H1 (cell line): ENCODE measurements around the gene ARRB1. TPM values are rescaled to one million over a fixed set of nuclear protein-coding genes. Genes with fewer than 3 reads are reported as not detected.

Experiments
- CTCF ChIA-PET: fragments of 300-600 bp; sonication (Branson Sonifier 250); formaldehyde crosslinking; loops from one replicate; lab custom pipeline; 2021; ENCODE audit not compliant: partially characterized antibody; lab: Charles Lee
- POLR2A ChIA-PET: fragments of 300-600 bp; sonication (Branson Sonifier 250); formaldehyde crosslinking; loops from one replicate; lab custom pipeline; 2021; ENCODE audit warnings: inconsistent platforms; ENCODE audit not compliant: partially characterized antibody; lab: Charles Lee
- DNase-seq, 2 experiments: peaks; one replicate each; pipeline versions ENCODE4 v3.0.0 to v3.0.0-alpha.2; 2010 to 2022; ENCODE audit warnings: low spot score in 2 of 2, low read depth in 1 of 2, mixed read lengths in 1 of 2
- FAIRE-seq: peaks from 2 replicates; lab custom pipeline; 2011; peaks lifted over from hg19 to GRCh38; lab: Jason Lieb, UNC
- H2AFZ ChIP-seq: 2 replicates; pipeline ENCODE4 v1.8.1; 2012; ENCODE audit warnings: low read length, inconsistent platforms
- H2AK5ac ChIP-seq: 2 replicates; pipeline ENCODE4 v1.6.1; 2013; ENCODE audit warnings: low read depth, low read length
- H2BK120ac ChIP-seq: replicated peaks from 2 replicates; pipeline ENCODE3; 2013; ENCODE audit warnings: low read depth, low read length, inconsistent platforms
- H2BK12ac ChIP-seq: 2 replicates; pipeline ENCODE4 v1.6.1; 2013; ENCODE audit warnings: low read depth, low read length
- H2BK15ac ChIP-seq: 2 replicates; pipeline ENCODE4 v1.6.1; 2013; ENCODE audit warnings: low read length
- H2BK20ac ChIP-seq: 2 replicates; pipeline ENCODE4 v1.6.1; 2013; ENCODE audit warnings: low read length
- H2BK5ac ChIP-seq: 2 replicates; pipeline ENCODE4 v1.6.1; 2013; ENCODE audit warnings: low read depth, low read length
- H3K14ac ChIP-seq: 2 replicates; pipeline ENCODE4 v1.6.1; 2013; ENCODE audit warnings: inconsistent platforms; ENCODE audit not compliant: insufficient read length
- H3K18ac ChIP-seq: 2 replicates; pipeline ENCODE4 v1.6.1; 2013; ENCODE audit warnings: low read length; ENCODE audit errors: extremely low read depth
- H3K23ac ChIP-seq: 2 replicates; pipeline ENCODE4 v1.6.1; 2013; ENCODE audit warnings: inconsistent platforms; ENCODE audit not compliant: insufficient read length
- H3K23me2 ChIP-seq: 2 replicates; pipeline ENCODE4 v1.6.1; 2013; ENCODE audit warnings: low read depth, low read length
- H3K27ac ChIP-seq: 2 replicates; pipeline ENCODE4 v1.6.1; 2011; ENCODE audit warnings: low read depth, low read length, inconsistent platforms
- H3K27me3 ChIP-seq, 4 experiments: replicated peaks in 1 of 4; 1 replicate in 1 of 4; 2 replicates in 3 of 4; pipeline versions ENCODE4 v1.6.1 to v1.8.1; 2011 to 2013; ENCODE audit warnings: low read length in 3 of 4, mild to moderate bottlenecking in 3 of 4, inconsistent platforms in 2 of 4, mixed read lengths in 2 of 4, moderate library complexity in 1 of 4; ENCODE audit not compliant: control insufficient read depth in 3 of 4, insufficient read depth in 3 of 4; ENCODE audit errors: extremely low read depth in 1 of 4
- H3K36me3 ChIP-seq, 4 experiments: 2 replicates each; pipeline versions ENCODE4 v1.6.1 to v1.8.1; 2011 to 2013; ENCODE audit warnings: mild to moderate bottlenecking in 4 of 4, low read length in 3 of 4, moderate library complexity in 2 of 4, control low read depth in 1 of 4, inconsistent platforms in 1 of 4; ENCODE audit not compliant: insufficient read depth in 4 of 4, control insufficient read depth in 2 of 4
- H3K4ac ChIP-seq: replicated peaks from 2 replicates; pipeline ENCODE3; 2013; ENCODE audit warnings: low read length, low read depth, mixed read lengths, inconsistent platforms; ENCODE audit not compliant: insufficient read length
- H3K4me1 ChIP-seq, 4 experiments: replicated peaks in 1 of 4; 1 replicate in 1 of 4; 2 replicates in 3 of 4; pipeline versions ENCODE4 v1.6.1 to v1.8.1; 2011 to 2013; ENCODE audit warnings: low read length in 3 of 4, inconsistent platforms in 2 of 4, mixed read lengths in 1 of 4; ENCODE audit not compliant: insufficient read depth in 4 of 4, control insufficient read depth in 3 of 4
- H3K4me2 ChIP-seq, 2 experiments: 2 replicates each; pipeline versions ENCODE4 v1.6.1 to v1.8.1; 2011 to 2013; ENCODE audit warnings: low read depth in 2 of 2, low read length in 2 of 2, control low read depth in 1 of 2, inconsistent platforms in 1 of 2, mild to moderate bottlenecking in 1 of 2; ENCODE audit not compliant: insufficient read depth in 1 of 2
- H3K4me3 ChIP-seq, 4 experiments: fragments of 200-600, 300-600 bp in 1 of 4; sonication (generic), shearing (Covaris generic), sonication (Bioruptor Twin) in 1 of 4; 2 replicates each; pipeline versions ENCODE4 v1.5.1 to v1.8.1; 2011 to 2016; ENCODE audit warnings: low read length in 4 of 4, low read depth in 3 of 4, control low read depth in 2 of 4, inconsistent platforms in 2 of 4, mild to moderate bottlenecking in 2 of 4, mixed read lengths in 1 of 4, moderate library complexity in 1 of 4; ENCODE audit not compliant: insufficient read depth in 2 of 4; ENCODE audit errors: extremely low read depth in 1 of 4
- H3K56ac ChIP-seq: replicated peaks from 2 replicates; pipeline ENCODE3; 2013; ENCODE audit warnings: low read depth, mild to moderate bottlenecking, mixed read lengths, low read length, inconsistent platforms; ENCODE audit not compliant: insufficient read length
- H3K79me1 ChIP-seq: 2 replicates; pipeline ENCODE4 v1.6.1; 2013; ENCODE audit warnings: low read depth, low read length, control low read depth
- H3K79me2 ChIP-seq, 2 experiments: 2 replicates each; pipeline versions ENCODE4 v1.6.1 to v1.8.1; 2012 to 2013; ENCODE audit warnings: low read length in 2 of 2, mild to moderate bottlenecking in 2 of 2, inconsistent platforms in 1 of 2; ENCODE audit not compliant: insufficient read depth in 2 of 2, control insufficient read depth in 1 of 2
- H3K9ac ChIP-seq, 4 experiments: replicated peaks in 1 of 4; 1 replicate in 1 of 4; 2 replicates in 3 of 4; pipeline versions ENCODE4 v1.6.1 to v1.8.1; 2011 to 2013; ENCODE audit warnings: low read depth in 3 of 4, low read length in 3 of 4, control low read depth in 2 of 4, mild to moderate bottlenecking in 2 of 4, moderate library complexity in 2 of 4, inconsistent platforms in 1 of 4; ENCODE audit errors: extremely low read depth in 1 of 4
- H3K9me3 ChIP-seq, 2 experiments: 2 replicates each; pipeline versions ENCODE4 v1.6.1 to v1.8.1; 2012 to 2013; ENCODE audit warnings: mild to moderate bottlenecking in 2 of 2, moderate library complexity in 2 of 2, control low read depth in 1 of 2, inconsistent platforms in 1 of 2, low read depth in 1 of 2, low read length in 1 of 2, mixed read lengths in 1 of 2; ENCODE audit not compliant: insufficient read depth in 2 of 2
- H4K20me1 ChIP-seq, 2 experiments: replicated peaks in 1 of 2; 2 replicates each; pipeline versions ENCODE3 to v1.8.1; 2011 to 2013; ENCODE audit warnings: inconsistent platforms in 2 of 2, low read length in 2 of 2, mild to moderate bottlenecking in 1 of 2; ENCODE audit not compliant: insufficient read depth in 2 of 2, control insufficient read depth in 1 of 2
- H4K5ac ChIP-seq: 2 replicates; pipeline ENCODE4 v1.6.1; 2013; ENCODE audit warnings: low read length, low read depth, mixed read lengths, inconsistent platforms; ENCODE audit not compliant: insufficient read length
- H4K8ac ChIP-seq: 2 replicates; pipeline ENCODE4 v1.8.0; 2013; ENCODE audit warnings: mild to moderate bottlenecking, moderate library complexity, low read length, inconsistent platforms; ENCODE audit not compliant: insufficient read depth; ENCODE audit errors: extremely low read depth
- H4K91ac ChIP-seq: replicated peaks from 2 replicates; pipeline ENCODE3; 2013; ENCODE audit warnings: low read length, mixed read lengths, inconsistent platforms; ENCODE audit not compliant: insufficient read length
- CBX5 ChIP-seq: fragments of 300-800, 300-1000 bp; sonication (generic); IDR thresholded peaks from 2 replicates; pipeline ENCODE4 v1.7.1; 2016; ENCODE audit warnings: antibody characterized with exemption, low read length, low read depth
- CTBP2 ChIP-seq: IDR thresholded peaks from 2 replicates; pipeline ENCODE4 v1.7.0; 2011; ENCODE audit warnings: borderline replicate concordance, mild to moderate bottlenecking, moderate library complexity, mixed read lengths, low read length; ENCODE audit not compliant: insufficient read depth, insufficient read length
- KDM4A ChIP-seq: IDR thresholded peaks from one replicate; pipeline ENCODE4 v1.7.1; 2012; ENCODE audit warnings: low read depth, mild to moderate bottlenecking, moderate library complexity, low read length, inconsistent platforms; ENCODE audit not compliant: severe bottlenecking
- RBBP5 ChIP-seq: IDR thresholded peaks from 2 replicates; pipeline ENCODE4 v1.7.1; 2012; ENCODE audit warnings: low read depth, mild to moderate bottlenecking, inconsistent platforms, low read length, moderate library complexity, borderline replicate concordance
- SIRT6 ChIP-seq: IDR thresholded peaks from one replicate; pipeline ENCODE4 v1.7.1; 2012; ENCODE audit warnings: low read length, inconsistent platforms
- SP1 ChIP-seq: IDR thresholded peaks from 2 replicates; pipeline ENCODE4 v1.6.1; 2011; ENCODE audit warnings: low read depth, low read length
- SP4 ChIP-seq: IDR thresholded peaks from 2 replicates; pipeline ENCODE4 v1.6.1; 2012; ENCODE audit warnings: low read length, inconsistent platforms
- TBP ChIP-seq: IDR thresholded peaks from 2 replicates; pipeline ENCODE4 v1.6.1; 2011; ENCODE audit warnings: low read depth, low read length, improper control_type of control experiment
- WGBS, 2 experiments: shearing (Covaris generic) in 1 of 2; methylation state at CpG; one replicate each; pipeline versions ENCODE4 v1.1.6 to v1.1.7; 2013 to 2015; ENCODE audit warnings: low lambda C conversion rate in 2 of 2, mixed read lengths in 2 of 2, inconsistent platforms in 1 of 2, low coverage in 1 of 2, missing lambda C conversion rate in 1 of 2; ENCODE audit not compliant: insufficient replicate concordance in 2 of 2, insufficient coverage in 1 of 2, insufficient read length in 1 of 2; ENCODE audit errors: extremely low coverage in 1 of 2, missing lambda C conversion rate in 1 of 2; 5-methylcytosine and 5-hydroxymethylcytosine counted together
- polyA plus RNA-seq, 7 experiments: library from polyadenylated mRNA; depleted of rRNA in 3 of 7; stranded (reverse) in 5 of 7; unstranded in 2 of 7; fragments of >200 nt in 5 of 7; fragments of 200-250 nt in 2 of 7; gene quantifications; 1 replicate in 5 of 7; 2 replicates in 1 of 7; 4 replicates in 1 of 7; pipeline versions ENCODE4 v1.2.1 to v1.2.3, GENCODE V29; 2011 to 2013; ENCODE audit warnings: missing spikeins in 2 of 7, mixed read lengths in 2 of 7
- total RNA-seq: library from RNA; stranded (reverse); fragmentation: NEBNext Ultra II Directional; extraction: Animal tissue kit (Norgen Biotek cat#: 25700); gene quantifications from 2 replicates; pipeline ENCODE4 v1.2.1, GENCODE V29; 2021
- TF ChIP-seq, protein P1 (sequence below): IDR thresholded peaks from 2 replicates; pipeline ENCODE4 v1.6.1; 2011; ENCODE audit warnings: low read depth, mild to moderate bottlenecking, low read length; ENCODE audit not compliant: insufficient read depth

Gene ARRB1
- total and polyA plus RNA-seq, 2 of the 8 experiments (the other 6 are each of a cell fraction or from before 2014, with no cell fraction given): 9.4 to 31.8 TPM

DNA sequence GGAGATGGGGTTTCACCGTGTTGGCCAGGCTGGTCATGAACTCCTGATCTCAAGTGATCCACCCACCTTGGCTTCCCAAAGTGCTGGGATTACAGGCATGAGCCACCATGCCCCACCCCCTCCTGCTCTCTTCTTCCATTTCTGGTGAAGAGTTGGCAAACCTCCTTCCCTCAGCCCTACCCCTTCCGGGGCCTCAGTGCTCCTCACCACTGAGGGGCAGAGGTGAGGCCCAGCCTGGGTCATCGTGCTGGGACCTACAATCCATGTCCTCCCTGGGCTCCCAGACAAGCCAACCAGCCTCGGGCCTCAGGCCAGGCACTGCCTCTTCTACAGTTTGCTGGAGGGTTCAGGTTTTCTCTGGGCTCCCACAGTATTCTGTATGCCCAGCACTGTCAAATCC lies 125.7 kb downstream of the ARRB1 start:
- no peak overlapping the region for H3K4ac ChIP-seq
- TF ChIP-seq TBP: no peak
- TF ChIP-seq KDM4A: no peak
- TF ChIP-seq, protein P1, sequence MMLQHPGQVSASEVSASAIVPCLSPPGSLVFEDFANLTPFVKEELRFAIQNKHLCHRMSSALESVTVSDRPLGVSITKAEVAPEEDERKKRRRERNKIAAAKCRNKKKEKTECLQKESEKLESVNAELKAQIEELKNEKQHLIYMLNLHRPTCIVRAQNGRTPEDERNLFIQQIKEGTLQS: no peak
- no peak for TF ChIP-seq SP1
- no peak for TF ChIP-seq RBBP5
- no peak for TF ChIP-seq SP4
- TF ChIP-seq CBX5: no peak
- no peak for TF ChIP-seq SIRT6
- no peak for TF ChIP-seq CTBP2
- H3K9me3 ChIP-seq: no peaks in the 10 kb centered on the region
- H3K79me2 ChIP-seq: no peaks in the 10 kb centered on the region
- H3K4me1 ChIP-seq: peaks cover 0 to 5% (median 1%) of the 10 kb centered on the region in 4 experiments; a peak in 1 of 7 replicates
- H3K79me1 ChIP-seq: no peaks in the 10 kb centered on the region
- no peak overlapping the region for H3K27ac ChIP-seq
- ChIA-PET POLR2A (no interaction called here), CTCF (interaction anchor here (0.7 to 45.7 kb wide), 8 partner anchors 11 to 193 kb away, joined by 3 to 952 read pairs (median 14); partner anchors contain the start of genes SLCO2B1 and TPBGL)
- no peak overlapping the region for H4K5ac ChIP-seq
- no peak overlapping the region for H3K56ac ChIP-seq
- no peaks in the 10 kb centered on the region for H3K27me3 ChIP-seq
- no peak overlapping the region for H2BK120ac ChIP-seq
- H2BK15ac ChIP-seq: no peak overlapping the region
- no peak overlapping the region for H3K9ac ChIP-seq
- no peak overlapping the region for H2BK20ac ChIP-seq
- H4K20me1 ChIP-seq: peaks cover 0 to 1% of the 10 kb centered on the region in 2 experiments
- H3K4me2 ChIP-seq: no peak overlapping the region
- H2AFZ ChIP-seq: no peak overlapping the region
- no peaks in the 10 kb centered on the region for H3K36me3 ChIP-seq
- DNase-seq (no peak), FAIRE-seq (no peak)
- no peak overlapping the region for H3K23ac ChIP-seq
- no peak overlapping the region for H3K18ac ChIP-seq
- H4K91ac ChIP-seq: no peak overlapping the region
- no peaks in the 10 kb centered on the region for H3K23me2 ChIP-seq
- H2BK12ac ChIP-seq: no peak overlapping the region
- H4K8ac ChIP-seq: no peak overlapping the region
- H2BK5ac ChIP-seq: no peak overlapping the region
- no peak overlapping the region for H3K4me3 ChIP-seq
- WGBS, 2 experiments: 82% methylated on average over 4 of the region's 4 CpGs; no CpG with 5 or more reads in 1 of the 2 experiments
- no peak overlapping the region for H2AK5ac ChIP-seq
- no peak overlapping the region for H3K14ac ChIP-seq
